CD4-positive, alpha-beta T cell (primary cell): ENCODE data around the gene CTNNA3. TPM values are rescaled to one million over a fixed set of nuclear protein-coding genes. Genes with fewer than 3 reads are reported as not detected.

ENCODE experiments used
- ATAC-seq: fragments of 200-7000 bp; cut with Tn5 transposase; one replicate; pipeline ENCODE4 v1.10.0; 2022; ENCODE audit warnings: mild to moderate bottlenecking; ENCODE audit not compliant: poor library complexity
- CTCF ChIA-PET: fragments of 350-600 bp; sonication (Branson Sonifier 250); formaldehyde crosslinking; loops from one replicate; lab custom pipeline; 2021; ENCODE audit warnings: antibody characterized with exemption, inconsistent platforms; lab: Charles Lee
- POLR2A ChIA-PET: fragments of 350-600 bp; sonication (Branson Sonifier 250); formaldehyde crosslinking; loops from one replicate; lab custom pipeline; 2021; ENCODE audit warnings: antibody characterized with exemption, inconsistent platforms; lab: Charles Lee
- DNase-seq, 14 experiments: peaks; one replicate each; pipeline ENCODE4 v3.0.0-alpha.2; 2013 to 2020; ENCODE audit warnings: mixed read lengths in 2 of 14
- H3K27ac ChIP-seq, 2 donors: one replicate each; pipeline versions ENCODE4 v1.5.1 to v1.7.0; 2013; ENCODE audit warnings: low read length in 2 of 2, low read depth in 1 of 2, mild to moderate bottlenecking in 1 of 2
- H3K27me3 ChIP-seq, 2 experiments: 1 replicate in 1 of 2; 2 replicates in 1 of 2; pipeline versions ENCODE4 v1.6.1 to v1.7.0; 2013; ENCODE audit warnings: low read length in 2 of 2, control low read depth in 1 of 2, mild to moderate bottlenecking in 1 of 2, moderate library complexity in 1 of 2; ENCODE audit not compliant: insufficient read depth in 2 of 2, control insufficient read depth in 1 of 2
- H3K36me3 ChIP-seq: one replicate; pipeline ENCODE4 v1.6.1; 2013; ENCODE audit warnings: low read length, control low read depth; ENCODE audit not compliant: insufficient read depth
- H3K4me1 ChIP-seq: one replicate; pipeline ENCODE4 v1.6.1; 2013; ENCODE audit warnings: low read length, control low read depth; ENCODE audit not compliant: insufficient read depth
- H3K4me3 ChIP-seq: one replicate; pipeline ENCODE4 v1.5.1; 2013; ENCODE audit warnings: mild to moderate bottlenecking, low read length, moderate library complexity
- H3K9me3 ChIP-seq, 2 experiments: 1 replicate in 1 of 2; 2 replicates in 1 of 2; pipeline versions ENCODE4 v1.6.1 to v1.7.0; 2013; ENCODE audit warnings: low read length in 2 of 2, mild to moderate bottlenecking in 2 of 2, control low read depth in 1 of 2, moderate library complexity in 1 of 2; ENCODE audit not compliant: control insufficient read depth in 1 of 2, insufficient read depth in 1 of 2
- H3K27ac Mint-ChIP-seq: one replicate; pipeline ENCODE4 v1.8.0; 2020; ENCODE audit warnings: mixed read lengths
- H3K27me3 Mint-ChIP-seq: one replicate; pipeline ENCODE4 v1.8.0; 2021; ENCODE audit warnings: mixed read lengths
- H3K36me3 Mint-ChIP-seq: one replicate; pipeline ENCODE4 v1.8.0; 2021; ENCODE audit warnings: low read depth, mixed read lengths
- H3K4me1 Mint-ChIP-seq: one replicate; pipeline ENCODE4 v1.8.0; 2021; ENCODE audit warnings: low read depth, mixed read lengths
- H3K4me3 Mint-ChIP-seq: one replicate; pipeline ENCODE4 v1.8.0; 2020; ENCODE audit warnings: mild to moderate bottlenecking, mixed read lengths
- H3K9me3 Mint-ChIP-seq: one replicate; pipeline ENCODE4 v1.8.0; 2020; ENCODE audit warnings: mixed read lengths
- intact Hi-C, 2 experiments: fragments of 100-400 bp; cut with DNase I in 1 of 2; cut with micrococcal nuclease in 1 of 2; formaldehyde crosslinking; loops; one replicate each; pipeline versions ENCODE4 v1.15.1 to v1.9.0; 2023 to 2025; cut with DNase I, micrococcal nuclease
- total RNA-seq, 174 experiments: library from RNA in 2 of 174; stranded (reverse) in 2 of 174; gene quantifications; one replicate each; pipeline ENCODE4 v1.2.3 and lab custom pipeline; 2021 to 2026
- TF ChIP-seq, protein P1 (sequence below): fragments of 200-600 bp; IDR thresholded peaks from one replicate; pipeline ENCODE4 v1.8.0; 2022; ENCODE audit warnings: antibody characterized with exemption, mild to moderate bottlenecking

Gene CTNNA3
- total RNA-seq, 2 experiments from 2014 or later = 0.80 TPM; not detected in 1

DNA sequence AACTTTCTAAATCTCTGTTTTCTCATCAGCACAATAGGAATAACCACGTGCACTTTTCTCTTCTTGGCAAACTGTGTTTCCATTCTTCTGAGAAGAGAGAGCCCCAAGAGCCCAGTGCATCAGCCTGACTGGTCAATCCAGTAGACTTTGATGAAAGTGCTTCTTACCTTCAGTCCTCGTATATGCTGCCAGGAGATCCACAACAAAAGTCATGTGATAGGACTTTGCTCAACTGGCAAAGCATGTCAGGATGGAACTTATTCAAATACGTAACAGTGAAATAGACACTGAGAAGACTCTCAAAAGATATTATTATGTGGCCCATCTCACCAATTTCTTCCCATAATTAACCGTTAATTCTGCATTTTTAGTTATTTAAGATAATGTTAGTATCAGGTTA is 1801.6 kb downstream of the CTNNA3 start:
- ChIA-PET CTCF (no interaction called here), POLR2A (no interaction called here)
- DNase-seq (no peak), ATAC-seq (no peak)
- TF ChIP-seq, protein P1, sequence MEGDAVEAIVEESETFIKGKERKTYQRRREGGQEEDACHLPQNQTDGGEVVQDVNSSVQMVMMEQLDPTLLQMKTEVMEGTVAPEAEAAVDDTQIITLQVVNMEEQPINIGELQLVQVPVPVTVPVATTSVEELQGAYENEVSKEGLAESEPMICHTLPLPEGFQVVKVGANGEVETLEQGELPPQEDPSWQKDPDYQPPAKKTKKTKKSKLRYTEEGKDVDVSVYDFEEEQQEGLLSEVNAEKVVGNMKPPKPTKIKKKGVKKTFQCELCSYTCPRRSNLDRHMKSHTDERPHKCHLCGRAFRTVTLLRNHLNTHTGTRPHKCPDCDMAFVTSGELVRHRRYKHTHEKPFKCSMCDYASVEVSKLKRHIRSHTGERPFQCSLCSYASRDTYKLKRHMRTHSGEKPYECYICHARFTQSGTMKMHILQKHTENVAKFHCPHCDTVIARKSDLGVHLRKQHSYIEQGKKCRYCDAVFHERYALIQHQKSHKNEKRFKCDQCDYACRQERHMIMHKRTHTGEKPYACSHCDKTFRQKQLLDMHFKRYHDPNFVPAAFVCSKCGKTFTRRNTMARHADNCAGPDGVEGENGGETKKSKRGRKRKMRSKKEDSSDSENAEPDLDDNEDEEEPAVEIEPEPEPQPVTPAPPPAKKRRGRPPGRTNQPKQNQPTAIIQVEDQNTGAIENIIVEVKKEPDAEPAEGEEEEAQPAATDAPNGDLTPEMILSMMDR = no peak
- Mint-ChIP-seq H3K27me3 (no peaks in the 10 kb centered on the region), H3K4me1 (no peaks in the 10 kb centered on the region), H3K9me3 (peaks cover 2% of the 10 kb centered on the region), H3K27ac (no peak overlapping the region), H3K4me3 (no peak overlapping the region), H3K36me3 (no peaks in the 10 kb centered on the region)
- H3K36me3 ChIP-seq = no peaks in the 10 kb centered on the region
- no peak overlapping the region for H3K27ac ChIP-seq
- H3K4me3 ChIP-seq = no peak overlapping the region
- no peaks in the 10 kb centered on the region for H3K27me3 ChIP-seq
- H3K4me1 ChIP-seq = no peaks in the 10 kb centered on the region
- intact Hi-C loops = no loop called here
- no peaks in the 10 kb centered on the region for H3K9me3 ChIP-seq

DNA sequence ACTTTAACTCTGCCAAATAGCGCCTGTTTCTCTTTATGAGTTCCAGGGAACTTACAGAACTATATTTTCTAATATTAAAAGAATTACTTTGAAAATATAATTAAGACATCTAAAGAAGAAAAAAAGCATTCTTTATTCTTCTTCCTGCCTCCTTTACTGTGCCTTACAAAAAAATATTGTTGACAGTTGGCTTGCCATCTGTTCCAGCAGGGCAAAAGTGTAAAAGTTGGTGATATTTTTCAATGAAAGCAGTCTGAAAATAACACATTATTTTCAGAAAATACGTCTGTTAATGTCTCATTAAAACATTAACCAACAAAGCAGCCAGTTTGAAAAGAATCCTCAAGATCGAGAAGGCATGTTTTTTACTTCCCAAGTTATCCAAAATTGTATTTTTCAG is 1802.3 kb downstream of the CTNNA3 start:
- H3K4me3 Mint-ChIP-seq = no peak overlapping the region
- no peaks in the 10 kb centered on the region for H3K4me1 ChIP-seq
- H3K4me3 ChIP-seq = no peak overlapping the region
- DNase-seq = no peak
- no peaks in the 10 kb centered on the region for H3K4me1 Mint-ChIP-seq
- no peaks in the 10 kb centered on the region for H3K36me3 Mint-ChIP-seq
- no peak overlapping the region for H3K27ac Mint-ChIP-seq
- no peaks in the 10 kb centered on the region for H3K9me3 ChIP-seq
- H3K27ac ChIP-seq = no peak overlapping the region
- no peak for ATAC-seq
- no peaks in the 10 kb centered on the region for H3K36me3 ChIP-seq
- H3K27me3 ChIP-seq = no peaks in the 10 kb centered on the region
- TF ChIP-seq, protein P1 = no peak
- ChIA-PET CTCF (no interaction called here), POLR2A (no interaction called here)
- intact Hi-C loops = no loop called here
- peaks cover 2% of the 10 kb centered on the region for H3K9me3 Mint-ChIP-seq
- no peaks in the 10 kb centered on the region for H3K27me3 Mint-ChIP-seq

DNA sequence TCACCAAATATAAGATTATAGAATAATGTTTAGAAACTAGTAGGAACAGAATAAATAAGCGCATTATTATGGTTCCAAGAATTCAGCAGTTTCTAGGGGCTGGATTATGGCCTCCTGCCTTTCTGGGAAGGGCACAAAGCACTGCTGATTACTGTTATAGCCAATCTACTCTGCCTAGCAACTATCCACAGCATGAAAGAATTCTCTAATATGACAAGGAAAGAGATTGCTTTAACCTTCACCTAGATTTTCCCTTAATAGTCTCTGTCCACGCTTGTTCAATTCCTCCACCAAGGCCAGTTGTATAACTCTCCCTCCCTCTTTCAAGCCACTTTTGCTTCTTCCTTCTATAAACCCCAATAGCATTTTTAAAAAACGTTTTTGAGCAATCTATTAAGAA is 1803.7 kb downstream of the CTNNA3 start:
- H3K27me3 ChIP-seq = no peaks in the 10 kb centered on the region
- no peaks in the 10 kb centered on the region for H3K9me3 ChIP-seq
- POLR2A ChIA-PET = no interaction called here
- TF ChIP-seq, protein P1 = no peak
- Mint-ChIP-seq H3K36me3 (no peaks in the 10 kb centered on the region), H3K27me3 (no peaks in the 10 kb centered on the region), H3K4me1 (no peaks in the 10 kb centered on the region), H3K9me3 (peaks cover 2% of the 10 kb centered on the region), H3K4me3 (no peak overlapping the region), H3K27ac (no peak overlapping the region)
- H3K36me3 ChIP-seq = no peaks in the 10 kb centered on the region
- H3K4me3 ChIP-seq = no peak overlapping the region
- DNase-seq (no peak), ATAC-seq (no peak)
- H3K27ac ChIP-seq = no peak overlapping the region
- intact Hi-C loops = no loop called here
- H3K4me1 ChIP-seq = no peaks in the 10 kb centered on the region
- CTCF ChIA-PET = no interaction called here
